GM19351 (cell line): Measurements from ENCODE around the gene PIGO.

Experiments used
- ATAC-seq: cut with Tn5 transposase; IDR thresholded peaks from one replicate; pipeline ENCODE4 v1.9.1; 2021; ENCODE audit warnings: mild to moderate bottlenecking, moderate library complexity; ENCODE audit not compliant: unreplicated experiment

PIGO gene

GRCh38 chr9:35072461-35073278 is 23.7 kb downstream of the PIGO start, which contains the start of gene VCP:
Gene VCP, minus strand, starts transcription at chr9:35072625. Its CDS starts 272 bp downstream, at chr9:35072353.
- ATAC-seq: peak; percentile 84

DNA sequence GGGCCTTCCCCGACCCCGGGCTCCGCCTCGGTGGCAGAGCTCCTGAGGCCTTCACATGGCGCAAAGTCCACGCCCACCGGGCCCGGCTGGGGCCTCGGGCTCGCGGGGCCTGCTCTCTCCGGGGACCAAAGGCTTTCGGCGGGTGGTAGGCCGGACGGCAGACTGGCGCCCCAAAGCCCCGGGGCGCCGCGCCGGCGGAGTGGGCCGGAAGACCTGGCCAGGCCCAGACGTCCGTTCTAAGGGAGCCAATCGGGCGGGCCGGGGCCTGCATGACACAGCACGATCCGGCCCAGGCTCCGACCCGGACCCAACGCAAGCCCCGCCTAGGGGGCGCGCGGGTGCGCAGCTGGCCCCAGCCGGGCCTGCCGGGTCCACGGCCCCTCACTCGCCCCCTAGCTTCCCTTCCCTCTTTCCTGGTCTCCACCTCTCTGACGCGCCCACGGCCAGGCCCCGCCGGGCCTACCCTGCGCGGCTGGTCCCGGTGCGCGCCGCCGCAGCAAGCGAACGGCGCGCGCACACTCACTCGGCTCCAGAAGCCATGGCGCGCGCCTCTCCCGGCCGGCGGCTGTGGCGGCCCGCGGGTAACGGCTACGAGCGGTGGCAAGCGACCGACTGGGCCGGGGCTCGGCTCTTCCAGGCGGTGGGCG is 24.5 kb downstream of the PIGO start:
- peak; percentile 53 for ATAC-seq

DNA sequence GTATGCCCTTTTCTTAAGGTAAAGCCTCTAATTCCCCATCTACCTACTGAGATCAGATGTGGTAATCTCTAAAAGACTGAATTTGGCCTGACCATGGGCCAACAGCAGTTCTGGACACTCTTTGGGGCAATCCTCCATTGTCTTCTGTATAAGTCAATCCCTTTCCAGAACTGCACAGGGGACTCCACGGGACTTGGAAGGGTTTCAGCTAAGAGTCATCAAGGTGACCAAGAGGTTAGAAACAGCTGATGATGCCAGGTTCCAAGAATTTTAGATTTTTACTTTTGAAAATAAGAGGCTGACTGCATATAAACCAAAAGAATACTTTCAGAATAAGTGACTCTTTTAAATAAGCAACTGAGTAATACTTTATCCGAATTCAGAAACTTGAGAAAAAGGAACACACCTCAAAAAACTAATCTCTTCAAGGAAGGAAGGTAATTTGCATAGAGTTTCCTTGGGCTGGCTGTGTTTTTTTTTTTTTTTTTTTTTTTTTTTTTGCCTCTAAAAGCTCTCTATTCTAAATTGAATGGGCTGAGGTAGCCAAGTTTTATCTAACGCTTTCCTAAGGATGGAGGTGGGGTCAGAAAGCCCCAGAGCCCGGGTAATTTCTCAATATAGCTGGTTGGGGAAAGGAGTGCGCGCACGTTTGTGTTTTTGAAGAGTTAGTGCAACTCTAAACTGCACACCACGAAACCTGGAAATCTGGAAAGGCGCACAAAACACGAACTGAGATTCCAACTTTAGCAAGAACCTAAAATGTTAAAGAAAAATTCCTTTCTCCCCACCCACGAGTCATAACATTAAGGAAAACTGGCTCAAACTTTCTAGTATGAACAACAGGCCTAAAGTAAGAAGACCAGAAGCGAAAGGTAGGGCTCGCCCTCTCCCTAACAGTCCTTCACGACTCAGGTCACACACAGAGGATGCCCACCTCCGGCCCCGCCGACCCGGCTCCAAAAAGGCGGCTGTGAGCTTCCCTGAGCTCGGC is 25.3 kb downstream of the PIGO start:
- ATAC-seq: no peak

- ATAC-seq: no peak
These were observed 27.4 kb downstream of the PIGO start for GRCh38 chr9:35069020-35069419.

DNA sequence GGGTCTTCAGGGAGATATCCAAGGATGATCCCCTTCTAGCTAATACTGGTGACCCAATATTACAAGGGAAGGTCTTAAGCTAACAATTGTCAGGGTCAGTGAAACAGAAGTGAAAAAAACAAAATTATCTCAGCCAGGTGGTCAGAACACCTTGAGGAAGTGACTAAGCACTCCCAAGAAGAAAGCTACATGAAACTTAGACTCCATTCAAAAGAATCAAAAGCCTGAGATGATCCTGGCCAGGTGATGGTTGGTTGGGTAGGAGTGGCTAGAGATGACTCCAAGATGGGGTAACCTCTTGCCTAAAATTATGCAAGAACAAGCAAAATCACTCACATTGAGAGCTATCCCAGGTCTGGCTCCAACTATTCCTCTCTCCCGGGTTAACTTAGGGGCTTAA is 29.3 kb downstream of the PIGO start:
- ATAC-seq: no peak

- no peak for ATAC-seq
These were observed 35.7 kb downstream of the PIGO start for GRCh38 chr9:35060548-35061207.

DNA sequence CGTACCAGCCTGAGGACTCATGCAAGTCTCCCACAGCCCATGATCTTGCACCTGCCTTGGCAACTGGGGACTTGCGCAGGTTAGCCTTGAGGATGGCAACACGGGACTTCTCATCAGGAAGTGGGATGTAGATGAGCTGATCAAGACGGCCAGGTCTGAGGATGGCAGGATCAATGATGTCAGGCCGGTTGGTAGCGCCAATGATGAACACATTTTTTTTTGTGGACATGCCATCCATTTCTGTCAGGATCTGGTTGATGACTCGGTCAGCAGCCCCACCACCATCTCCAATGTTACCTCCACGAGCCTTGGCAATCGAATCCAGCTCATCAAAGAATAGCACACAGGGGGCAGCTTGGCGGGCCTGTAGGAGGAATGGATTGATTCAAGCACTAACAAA is 37.0 kb downstream of the PIGO start:
- no peak for ATAC-seq

DNA sequence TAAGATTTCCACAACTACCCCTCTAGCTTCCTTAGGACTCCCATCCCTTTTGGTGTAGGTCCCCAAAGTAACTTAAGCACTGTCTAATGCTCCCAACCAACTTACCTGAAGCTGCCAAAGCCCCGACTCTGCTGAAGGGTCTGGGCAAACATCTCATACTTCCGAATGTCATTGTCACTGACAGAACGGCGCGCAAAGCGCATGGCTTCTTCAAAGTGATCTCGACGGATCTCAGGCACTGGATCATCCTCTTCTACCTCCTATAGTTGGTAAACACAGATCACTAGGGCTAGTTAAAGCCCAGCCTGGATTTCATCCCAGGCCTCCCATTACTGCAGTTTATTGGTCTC is 39.1 kb downstream of the PIGO start:
- ATAC-seq: no peak

- no peak for ATAC-seq
These were observed 39.7 kb downstream of the PIGO start for GRCh38 chr9:35056571-35057270.

- ATAC-seq: no peak
These were observed 41.3 kb downstream of the PIGO start for GRCh38 chr9:35054871-35055644.

GRCh38 chr9:35054185-35054835 is 42.1 kb downstream of the PIGO start:
- ATAC-seq: no peak

- ATAC-seq: no peak
These were observed 45.1 kb downstream of the PIGO start for GRCh38 chr9:35051069-35051967.

GRCh38 chr9:35048511-35048910 is 47.9 kb downstream of the PIGO start:
- no peak for ATAC-seq

DNA sequence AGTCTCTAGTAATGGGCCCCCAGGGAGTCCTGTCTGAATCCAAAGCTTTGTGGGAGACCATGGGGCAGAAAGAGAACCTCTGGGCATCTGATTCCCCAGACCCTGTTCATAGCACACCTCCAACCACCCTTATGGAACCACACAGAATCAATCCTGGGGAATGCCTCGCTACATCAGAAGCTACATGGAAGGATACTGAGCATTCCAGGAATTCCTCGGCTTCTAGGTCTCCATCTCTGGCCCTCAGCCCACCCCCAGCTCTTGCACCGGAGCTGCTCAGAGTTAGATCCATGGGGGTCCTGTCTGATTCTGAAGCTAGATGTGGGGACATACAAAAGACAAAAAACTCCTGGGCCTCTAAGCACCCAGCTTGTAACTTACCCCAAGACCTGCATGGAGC is 52.3 kb downstream of the PIGO start:
- no peak for ATAC-seq

DNA sequence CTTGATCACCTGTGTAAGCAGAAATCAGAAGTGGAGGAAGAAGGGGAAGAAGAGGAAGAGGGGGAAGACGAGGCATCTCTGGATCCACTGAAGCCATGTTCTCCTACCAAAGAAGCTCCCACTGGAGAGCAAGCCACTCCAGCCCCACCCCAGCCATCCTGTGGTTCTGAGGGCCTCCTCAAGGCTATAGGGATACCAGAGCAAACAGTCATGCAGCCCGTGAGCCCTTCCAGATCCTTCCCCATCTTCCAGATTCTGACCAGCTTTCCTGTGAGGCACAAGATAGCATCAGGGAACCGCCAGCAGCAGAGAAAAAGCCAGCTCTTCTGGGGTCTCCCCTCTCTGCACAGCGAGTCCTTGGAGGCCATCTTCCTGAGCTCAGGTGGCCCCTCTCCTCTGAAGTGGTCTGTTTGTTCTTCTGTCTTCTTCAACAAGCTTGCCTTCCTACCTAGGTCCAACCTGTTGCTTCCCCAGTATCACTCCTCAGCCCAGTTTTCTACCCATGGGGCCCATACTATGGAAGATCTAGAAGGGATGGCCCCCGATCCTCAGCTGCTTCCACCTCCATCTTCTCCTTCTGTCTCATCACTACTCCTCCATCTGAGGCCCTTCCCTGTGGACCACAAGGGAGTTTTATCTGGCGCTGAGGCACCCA is 53.4 kb downstream of the PIGO start:
- ATAC-seq: no peak

DNA sequence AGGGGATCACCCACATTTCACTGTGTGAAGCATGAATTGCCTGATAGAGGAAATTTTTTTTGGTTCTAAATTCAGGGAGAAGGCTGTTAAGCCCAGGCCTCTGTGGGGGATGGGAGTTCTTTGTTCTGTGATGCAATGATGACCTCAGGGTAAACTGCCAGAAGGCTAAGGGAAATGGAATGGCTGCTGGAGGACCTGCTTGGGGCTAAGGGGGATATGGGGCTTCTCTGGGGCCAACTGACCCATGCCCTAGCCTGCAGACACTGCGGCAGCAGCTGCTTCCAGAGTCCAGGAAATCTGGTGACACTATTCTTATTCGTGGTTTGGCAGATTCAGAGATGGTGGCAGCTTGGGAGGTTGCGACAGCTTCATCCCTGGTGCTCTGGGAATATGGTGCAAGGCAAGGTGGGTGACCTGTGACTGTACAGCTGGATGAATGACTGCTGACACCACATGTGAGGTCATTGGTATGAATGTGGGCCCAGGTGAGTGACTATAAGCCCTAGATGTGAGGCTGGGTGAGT is 54.2 kb downstream of the PIGO start:
- ATAC-seq: no peak
